Glutamatergic neuron (in vitro differentiated cells): ENCODE data around the gene PHACTR3. TPM values are rescaled to one million over a fixed set of nuclear protein-coding genes. Genes with fewer than 3 reads are reported as not detected.

ENCODE experiments used
- DNase-seq: peaks from one replicate; pipeline ENCODE4 v3.0.0; 2022
- H3K27ac Mint-ChIP-seq: one replicate; pipeline ENCODE4 v1.8.0; 2020; ENCODE audit warnings: mild to moderate bottlenecking, mixed read lengths, inconsistent platforms; ENCODE audit not compliant: unreplicated experiment
- H3K27me3 Mint-ChIP-seq: one replicate; pipeline ENCODE4 v1.8.0; 2020; ENCODE audit warnings: mild to moderate bottlenecking, moderate library complexity, mixed read lengths, inconsistent platforms; ENCODE audit not compliant: unreplicated experiment
- H3K36me3 Mint-ChIP-seq: one replicate; pipeline ENCODE4 v1.8.0; 2020; ENCODE audit warnings: mild to moderate bottlenecking, mixed read lengths, inconsistent platforms; ENCODE audit not compliant: unreplicated experiment
- H3K4me1 Mint-ChIP-seq: one replicate; pipeline ENCODE4 v1.8.0; 2020; ENCODE audit warnings: mild to moderate bottlenecking, low read depth, mixed read lengths, inconsistent platforms; ENCODE audit not compliant: unreplicated experiment
- H3K4me3 Mint-ChIP-seq: one replicate; pipeline ENCODE4 v1.8.0; 2020; ENCODE audit warnings: mild to moderate bottlenecking, mixed read lengths, inconsistent platforms; ENCODE audit not compliant: unreplicated experiment
- H3K9me3 Mint-ChIP-seq: one replicate; pipeline ENCODE4 v1.8.0; 2020; ENCODE audit warnings: mild to moderate bottlenecking, moderate library complexity, mixed read lengths, inconsistent platforms; ENCODE audit not compliant: unreplicated experiment
- total RNA-seq: library from RNA; stranded (reverse); fragmentation: NEBNext Ultra II Directional; extraction: Animal tissue kit (Norgen Biotek cat#: 25700); gene quantifications from one replicate; pipeline ENCODE4 v1.2.1, GENCODE V29; 2021; ENCODE audit not compliant: unreplicated experiment
- TF ChIP-seq, protein P1 (sequence below): fragments of 200-600 bp; sonication (generic); IDR thresholded peaks from one replicate; pipeline ENCODE4 v1.5.0; 2021; ENCODE audit not compliant: partially characterized antibody, unreplicated experiment

The PHACTR3 gene
- total RNA-seq, 1 donor from 2014 or later, result 37.0 TPM

DNA sequence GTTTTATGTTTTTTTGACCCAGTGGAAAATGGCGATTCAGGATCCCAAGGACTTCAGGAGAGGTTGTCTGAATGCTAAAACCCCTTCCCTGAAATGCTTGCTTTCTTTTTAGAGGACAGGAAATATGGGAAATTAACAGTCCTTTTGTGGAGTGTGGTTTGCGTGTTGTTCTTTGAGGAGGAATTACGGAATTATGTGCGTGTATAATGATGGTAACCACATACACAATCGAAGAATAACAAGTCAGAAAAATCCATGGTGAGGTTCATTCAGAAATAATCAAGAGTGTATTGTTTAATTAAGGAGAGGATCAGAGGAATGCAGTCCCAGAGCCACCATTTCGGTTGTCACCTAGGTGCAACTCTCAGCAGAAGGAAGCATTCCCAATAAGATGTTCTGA lies 73.2 kb downstream of the PHACTR3 start:
- Mint-ChIP-seq H3K4me1 (peaks cover 43% of the 10 kb centered on the region), H3K36me3 (peaks cover 7% of the 10 kb centered on the region), H3K27me3 (peaks cover 18% of the 10 kb centered on the region), H3K4me3 (peak overlapping the region; percentile 53), H3K27ac (peak overlapping the region; percentile 9), H3K9me3 (peaks cover 12% of the 10 kb centered on the region)
- TF ChIP-seq, protein P1, sequence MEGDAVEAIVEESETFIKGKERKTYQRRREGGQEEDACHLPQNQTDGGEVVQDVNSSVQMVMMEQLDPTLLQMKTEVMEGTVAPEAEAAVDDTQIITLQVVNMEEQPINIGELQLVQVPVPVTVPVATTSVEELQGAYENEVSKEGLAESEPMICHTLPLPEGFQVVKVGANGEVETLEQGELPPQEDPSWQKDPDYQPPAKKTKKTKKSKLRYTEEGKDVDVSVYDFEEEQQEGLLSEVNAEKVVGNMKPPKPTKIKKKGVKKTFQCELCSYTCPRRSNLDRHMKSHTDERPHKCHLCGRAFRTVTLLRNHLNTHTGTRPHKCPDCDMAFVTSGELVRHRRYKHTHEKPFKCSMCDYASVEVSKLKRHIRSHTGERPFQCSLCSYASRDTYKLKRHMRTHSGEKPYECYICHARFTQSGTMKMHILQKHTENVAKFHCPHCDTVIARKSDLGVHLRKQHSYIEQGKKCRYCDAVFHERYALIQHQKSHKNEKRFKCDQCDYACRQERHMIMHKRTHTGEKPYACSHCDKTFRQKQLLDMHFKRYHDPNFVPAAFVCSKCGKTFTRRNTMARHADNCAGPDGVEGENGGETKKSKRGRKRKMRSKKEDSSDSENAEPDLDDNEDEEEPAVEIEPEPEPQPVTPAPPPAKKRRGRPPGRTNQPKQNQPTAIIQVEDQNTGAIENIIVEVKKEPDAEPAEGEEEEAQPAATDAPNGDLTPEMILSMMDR, result no peak
- no peak for DNase-seq

DNA sequence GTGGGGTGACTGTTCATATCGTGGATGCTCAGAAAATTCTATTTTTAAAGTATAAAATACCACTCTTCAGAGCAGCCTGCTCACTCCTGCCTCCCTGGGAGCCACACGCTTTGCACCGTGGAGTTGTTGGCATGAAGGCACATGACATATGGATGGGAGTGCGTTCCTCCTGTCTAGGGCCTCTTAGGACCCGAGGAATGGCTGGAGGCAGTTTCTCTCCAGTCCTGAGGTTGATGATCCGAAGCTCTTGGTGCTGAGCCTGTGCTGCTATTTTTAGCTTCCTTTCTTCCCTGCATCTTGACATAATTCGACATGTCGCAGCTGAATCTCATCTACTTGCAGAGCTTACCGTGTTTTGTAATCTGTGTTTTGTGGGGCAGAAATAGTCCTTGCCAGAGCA lies 73.9 kb downstream of the PHACTR3 start:
- H3K4me1 Mint-ChIP-seq, result peaks cover 43% of the 10 kb centered on the region
- peak overlapping the region; percentile 74 for H3K4me3 Mint-ChIP-seq
- peaks cover 7% of the 10 kb centered on the region for H3K36me3 Mint-ChIP-seq
- no peak for DNase-seq
- H3K27me3 Mint-ChIP-seq, result peaks cover 14% of the 10 kb centered on the region
- H3K27ac Mint-ChIP-seq, result peak overlapping the region; percentile 63
- peaks cover 10% of the 10 kb centered on the region for H3K9me3 Mint-ChIP-seq
- TF ChIP-seq, protein P1, result no peak

GRCh38 chr20:59678951-59679350 lies 74.6 kb downstream of the PHACTR3 start:
- Mint-ChIP-seq H3K9me3 (peaks cover 10% of the 10 kb centered on the region), H3K4me1 (peaks cover 43% of the 10 kb centered on the region), H3K4me3 (no peak overlapping the region), H3K36me3 (peaks cover 7% of the 10 kb centered on the region), H3K27ac (no peak overlapping the region), H3K27me3 (peaks cover 14% of the 10 kb centered on the region)
- TF ChIP-seq, protein P1, result no peak
- DNase-seq, result no peak

DNA sequence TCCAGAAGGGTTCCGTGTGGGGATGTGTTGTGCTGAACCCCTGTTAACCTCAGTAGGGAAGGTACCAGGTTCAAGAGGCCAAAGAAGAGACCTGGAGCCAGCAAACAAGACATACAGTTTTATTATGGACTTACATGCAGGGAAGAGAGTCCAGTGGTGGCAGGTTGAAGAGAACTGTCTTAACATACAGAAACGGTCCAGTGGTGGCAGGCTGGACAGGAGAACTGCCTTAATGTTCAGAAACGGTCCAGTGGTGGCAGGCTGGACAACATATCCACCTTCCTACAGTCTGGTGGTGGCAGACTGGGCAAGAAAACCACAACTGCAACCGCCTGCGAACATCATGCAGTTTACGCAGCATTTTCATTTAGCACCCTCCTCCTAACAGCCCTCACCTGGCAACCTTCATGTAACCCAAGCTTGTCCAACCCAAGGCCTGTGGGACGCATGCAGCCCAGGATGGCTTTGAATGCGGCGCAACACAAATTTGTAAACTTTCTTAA lies 75.9 kb downstream of the PHACTR3 start:
- peak overlapping the region; percentile 87 for H3K27ac Mint-ChIP-seq
- H3K27me3 Mint-ChIP-seq, result peaks cover 14% of the 10 kb centered on the region
- peaks cover 10% of the 10 kb centered on the region for H3K9me3 Mint-ChIP-seq
- TF ChIP-seq, protein P1, result no peak
- peaks cover 7% of the 10 kb centered on the region for H3K36me3 Mint-ChIP-seq
- H3K4me3 Mint-ChIP-seq, result peak overlapping the region; percentile 67
- no peak for DNase-seq
- peaks cover 43% of the 10 kb centered on the region for H3K4me1 Mint-ChIP-seq

GRCh38 chr20:59680852-59681251 lies 76.5 kb downstream of the PHACTR3 start:
- no peak for DNase-seq
- H3K36me3 Mint-ChIP-seq, result peaks cover 7% of the 10 kb centered on the region
- H3K9me3 Mint-ChIP-seq, result peaks cover 10% of the 10 kb centered on the region
- H3K4me1 Mint-ChIP-seq, result peaks cover 42% of the 10 kb centered on the region
- H3K27me3 Mint-ChIP-seq, result peaks cover 13% of the 10 kb centered on the region
- H3K4me3 Mint-ChIP-seq, result no peak overlapping the region
- no peak overlapping the region for H3K27ac Mint-ChIP-seq
- TF ChIP-seq, protein P1, result no peak
